CD4-positive, alpha-beta T cell treated with Interleukin-6 at 100 ng/mL for 8 hours (primary cell): ENCODE results near the gene ZFPM1.

Experiments
- DNase-seq: peaks from one replicate; pipeline ENCODE4 v3.0.0-alpha.2; 2020; ENCODE audit warnings: mixed read lengths, low spot score

Gene ZFPM1

DNA sequence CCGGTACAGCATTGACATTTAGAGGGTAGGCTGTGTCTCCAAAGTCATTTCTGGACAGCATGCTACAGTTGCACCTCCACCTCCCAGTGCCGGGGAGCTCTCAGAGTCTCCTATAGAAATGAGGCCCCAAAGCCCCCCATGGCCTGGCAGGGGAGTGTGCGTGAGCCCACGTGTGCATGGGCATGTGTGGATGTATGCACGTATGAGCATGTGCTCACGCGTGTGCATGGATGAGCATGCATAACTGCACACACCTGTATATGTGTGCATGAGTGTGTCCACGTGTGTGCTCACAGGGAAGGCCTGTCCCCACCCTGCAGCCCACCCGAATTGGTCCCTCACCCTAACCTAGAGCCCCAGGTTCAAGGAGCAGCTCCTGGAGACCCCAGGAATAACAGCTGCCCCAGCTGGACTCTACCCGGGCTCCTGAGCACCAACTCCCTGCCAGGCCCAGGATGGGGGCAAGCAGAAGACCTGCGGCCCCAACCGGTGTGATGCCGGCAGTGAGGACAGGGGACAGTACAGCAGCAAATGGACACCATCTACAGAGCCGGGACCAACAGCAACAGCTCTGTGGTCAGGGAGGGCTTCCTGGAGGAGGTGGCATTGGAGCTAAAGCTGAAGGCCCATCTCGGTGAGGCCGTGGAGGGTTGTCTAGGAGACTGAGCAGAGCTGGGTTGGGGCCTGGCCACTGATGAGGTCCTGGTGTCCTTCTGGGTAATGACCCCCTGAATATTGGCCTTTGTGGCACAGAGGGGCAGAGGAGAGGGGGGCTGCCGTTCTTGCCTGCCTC is 35.2 kb upstream of the ZFPM1 start:
- DNase-seq, result no peak

GRCh38 chr16:88418869-88419268 is 34.2 kb upstream of the ZFPM1 start:
- no peak for DNase-seq

DNA sequence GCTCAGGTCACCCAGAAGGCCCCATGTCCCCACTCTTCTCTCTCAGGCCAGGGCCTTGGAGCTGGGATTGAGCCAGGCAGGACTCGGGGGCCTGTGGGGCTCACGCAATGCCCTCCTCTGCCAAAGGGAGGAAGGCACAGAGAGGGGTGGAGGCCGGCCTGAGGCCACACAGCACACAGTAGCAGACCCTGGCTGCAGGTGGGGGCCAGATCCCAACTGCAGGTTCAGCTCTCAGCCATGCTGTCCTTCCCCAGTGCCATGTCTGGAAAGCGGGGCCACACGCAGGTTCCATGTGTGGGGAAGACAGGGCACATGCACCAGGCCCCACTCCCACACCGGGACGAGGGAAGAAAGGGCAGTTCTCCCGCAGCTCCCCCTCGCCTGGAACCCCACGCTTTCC is 33.3 kb upstream of the ZFPM1 start:
- DNase-seq, result no peak

DNA sequence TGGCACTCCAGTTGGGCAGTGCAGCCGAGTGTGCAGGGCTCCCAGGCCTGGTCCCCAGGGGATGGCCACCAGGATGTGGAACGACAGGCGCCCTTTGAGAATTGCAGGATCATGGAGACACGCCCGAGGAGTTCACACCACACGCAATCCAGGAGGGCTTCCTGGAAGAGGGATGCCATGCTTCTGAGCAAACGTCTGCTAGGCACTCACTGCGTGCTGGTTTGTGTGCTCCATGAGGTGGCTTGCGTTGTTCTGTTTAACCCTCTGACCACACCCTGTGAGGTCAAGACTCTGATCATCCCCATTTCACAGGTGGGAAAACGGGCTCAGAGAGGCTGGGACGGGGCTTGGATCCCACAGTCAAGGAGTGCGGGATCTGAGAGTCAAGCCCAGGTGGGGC is 32.6 kb upstream of the ZFPM1 start:
- no peak for DNase-seq

- DNase-seq, result no peak
These were observed 31.8 kb upstream of the ZFPM1 start for GRCh38 chr16:88421301-88421700.

DNA sequence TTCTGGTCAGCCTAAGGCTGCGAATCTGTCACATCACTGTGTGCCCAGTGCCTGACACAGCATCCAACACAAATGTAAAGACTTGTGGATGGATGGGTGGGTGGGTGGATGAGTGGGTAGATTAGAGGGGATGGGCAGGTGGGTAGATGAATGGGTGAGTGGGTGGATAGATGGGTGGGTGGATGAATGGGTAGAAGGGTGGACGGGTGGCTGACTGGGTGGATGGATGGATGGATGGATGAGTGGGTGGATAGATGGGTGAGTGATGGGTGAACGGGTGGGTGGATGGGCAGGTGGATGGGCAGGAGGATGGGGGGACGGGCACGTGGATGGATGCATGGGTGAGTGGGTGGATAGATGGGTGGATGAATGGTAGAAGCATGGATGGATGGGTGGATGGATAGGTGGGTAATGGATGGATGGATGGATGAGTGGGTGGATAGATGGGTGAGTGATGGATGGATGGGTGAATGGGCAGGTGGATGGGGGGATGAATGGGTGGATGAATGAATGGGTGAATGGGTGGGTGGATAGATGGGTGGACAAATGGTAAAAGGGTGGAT is 31.1 kb upstream of the ZFPM1 start:
- no peak for DNase-seq

- no peak for DNase-seq
These were observed 30.2 kb upstream of the ZFPM1 start for GRCh38 chr16:88422733-88423447.

- no peak for DNase-seq
These were observed 29.6 kb upstream of the ZFPM1 start for GRCh38 chr16:88423448-88423850.

DNA sequence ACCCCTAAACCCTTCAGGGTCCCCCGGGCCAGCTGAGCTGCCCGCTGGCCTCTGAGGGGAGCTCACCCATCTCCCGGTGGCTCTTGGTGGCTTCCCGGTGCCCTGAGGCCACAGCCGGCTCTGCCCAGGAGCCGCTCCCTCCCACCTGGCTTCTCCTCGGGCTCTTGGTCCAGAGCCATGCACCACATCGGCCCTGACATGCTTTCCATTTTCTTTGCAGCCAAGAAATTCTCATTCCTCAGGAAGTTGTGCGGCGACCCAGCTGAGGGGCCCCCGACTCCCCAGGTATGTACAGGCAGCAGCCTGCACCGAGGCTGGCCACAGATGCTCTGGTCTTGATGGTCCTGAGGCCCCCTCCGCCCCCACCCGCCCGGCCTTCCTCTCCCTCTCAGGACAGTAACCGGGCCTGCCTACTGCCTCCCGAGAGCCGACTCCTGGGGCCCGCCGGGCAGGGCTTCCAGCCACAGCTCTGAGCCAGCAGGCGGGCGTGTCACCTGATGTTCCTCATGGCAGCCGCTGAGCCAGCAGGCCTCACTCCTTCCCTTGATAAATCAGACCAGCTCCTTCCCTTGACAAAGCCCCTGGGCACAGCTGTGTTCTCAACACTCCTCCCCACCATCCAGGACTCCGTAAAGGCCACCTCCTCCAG is 28.4 kb upstream of the ZFPM1 start:
- DNase-seq, result no peak

DNA sequence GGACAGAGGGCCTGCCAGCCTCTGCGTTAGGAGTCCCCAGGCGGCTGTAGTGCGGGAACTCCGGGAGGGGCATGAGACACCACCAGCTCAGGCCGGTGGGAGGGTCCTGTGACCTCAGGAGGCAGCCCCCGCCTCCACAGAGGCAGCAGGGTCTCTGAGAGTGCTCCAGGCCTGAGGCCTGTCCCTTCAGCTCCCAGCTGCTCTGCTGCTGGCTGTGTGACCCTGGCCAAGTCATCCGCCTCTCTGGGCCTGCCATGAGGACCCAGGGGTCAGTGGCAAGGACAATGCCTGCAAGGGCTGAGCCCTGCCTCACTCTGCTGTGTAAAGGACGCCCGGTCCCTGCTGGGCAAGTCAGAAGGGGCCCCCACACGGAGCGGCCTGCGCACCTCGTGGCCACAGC is 27.1 kb upstream of the ZFPM1 start:
- no peak for DNase-seq

DNA sequence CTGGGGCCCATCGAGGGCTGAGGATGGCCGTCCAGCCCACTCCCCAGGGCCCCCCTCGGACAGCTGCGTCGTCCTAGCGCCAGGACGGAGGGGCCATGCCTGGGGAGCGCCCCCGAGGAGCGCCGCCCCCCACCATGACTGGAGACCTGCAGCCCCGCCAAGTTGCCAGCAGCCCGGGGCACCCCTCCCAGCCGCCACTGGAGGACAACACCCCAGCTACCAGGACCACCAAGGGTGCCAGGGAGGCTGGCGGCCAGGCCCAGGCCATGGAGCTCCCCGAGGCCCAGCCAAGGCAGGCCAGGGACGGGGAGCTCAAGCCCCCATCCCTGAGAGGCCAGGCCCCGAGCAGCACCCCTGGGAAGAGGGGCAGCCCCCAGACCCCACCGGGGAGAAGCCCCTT is 25.7 kb upstream of the ZFPM1 start:
- DNase-seq, result no peak

DNA sequence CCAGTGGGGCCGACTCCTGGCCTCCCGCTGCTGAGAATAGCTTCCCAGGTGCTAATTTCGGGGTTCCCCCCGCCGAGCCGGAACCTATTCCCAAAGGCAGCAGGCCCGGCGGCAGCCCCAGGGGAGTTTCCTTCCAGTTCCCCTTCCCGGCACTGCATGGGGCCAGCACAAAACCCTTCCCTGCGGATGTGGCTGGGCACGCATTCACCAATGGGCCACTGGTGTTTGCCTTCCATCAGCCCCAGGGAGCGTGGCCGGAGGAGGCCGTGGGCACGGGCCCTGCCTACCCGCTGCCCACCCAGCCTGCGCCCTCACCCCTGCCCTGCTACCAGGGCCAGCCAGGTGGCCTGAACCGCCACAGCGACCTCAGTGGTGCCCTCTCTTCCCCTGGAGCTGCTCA is 24.9 kb upstream of the ZFPM1 start:
- DNase-seq, result no peak

DNA sequence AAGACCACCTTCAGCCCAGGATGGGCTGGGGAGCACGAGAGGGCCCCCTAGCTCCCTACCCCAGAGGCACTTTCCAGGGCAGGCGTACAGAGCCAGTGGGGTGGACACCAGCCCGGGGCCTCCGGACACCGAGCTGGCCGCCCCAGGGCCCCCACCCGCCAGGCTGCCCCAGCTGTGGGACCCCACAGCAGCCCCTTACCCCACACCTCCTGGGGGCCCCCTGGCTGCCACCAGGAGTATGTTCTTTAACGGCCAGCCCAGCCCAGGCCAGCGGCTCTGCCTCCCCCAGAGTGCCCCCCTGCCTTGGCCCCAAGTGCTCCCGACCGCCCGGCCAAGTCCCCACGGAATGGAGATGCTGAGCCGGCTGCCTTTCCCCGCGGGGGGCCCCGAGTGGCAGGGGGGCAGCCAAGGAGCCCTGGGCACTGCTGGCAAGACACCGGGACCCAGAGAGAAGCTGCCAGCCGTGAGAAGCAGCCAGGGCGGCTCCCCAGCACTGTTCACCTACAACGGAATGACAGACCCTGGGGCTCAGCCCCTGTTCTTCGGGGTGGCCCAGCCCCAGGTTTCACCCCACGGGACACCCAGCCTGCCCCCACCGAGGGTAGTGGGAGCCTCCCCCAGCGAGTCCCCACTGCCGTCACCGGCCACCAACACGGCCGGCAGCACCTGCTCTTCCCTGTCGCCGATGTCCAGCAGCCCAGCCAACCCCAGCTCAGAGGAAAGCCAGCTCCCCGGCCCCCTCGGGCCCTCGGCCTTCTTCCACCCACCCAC is 24.3 kb upstream of the ZFPM1 start:
- DNase-seq, result no peak

- DNase-seq, result no peak
These were observed 23.5 kb upstream of the ZFPM1 start for GRCh38 chr16:88429387-88430184.

GRCh38 chr16:88430185-88430523 is 22.9 kb upstream of the ZFPM1 start:
- DNase-seq, result no peak

- DNase-seq, result peak; percentile 30
These were observed 22.3 kb upstream of the ZFPM1 start for GRCh38 chr16:88430524-88431446.

DNA sequence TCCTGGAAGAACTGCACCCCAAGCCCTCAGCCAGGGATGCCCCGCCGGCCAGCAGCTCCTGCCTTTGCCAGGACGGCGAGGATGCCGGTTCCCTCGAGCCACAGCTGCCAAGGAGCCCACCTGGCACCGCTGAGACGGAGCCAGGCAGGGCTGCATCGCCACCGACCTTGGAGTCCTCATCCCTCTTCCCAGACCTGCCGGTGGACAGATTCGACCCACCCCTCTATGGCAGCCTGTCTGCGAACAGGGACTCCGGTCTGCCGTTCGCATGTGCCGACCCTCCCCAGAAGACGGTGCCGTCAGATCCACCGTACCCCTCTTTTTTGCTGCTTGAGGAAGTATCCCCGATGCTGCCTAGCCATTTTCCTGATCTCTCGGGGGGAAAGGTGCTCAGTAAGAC is 21.4 kb upstream of the ZFPM1 start:
- no peak for DNase-seq

DNA sequence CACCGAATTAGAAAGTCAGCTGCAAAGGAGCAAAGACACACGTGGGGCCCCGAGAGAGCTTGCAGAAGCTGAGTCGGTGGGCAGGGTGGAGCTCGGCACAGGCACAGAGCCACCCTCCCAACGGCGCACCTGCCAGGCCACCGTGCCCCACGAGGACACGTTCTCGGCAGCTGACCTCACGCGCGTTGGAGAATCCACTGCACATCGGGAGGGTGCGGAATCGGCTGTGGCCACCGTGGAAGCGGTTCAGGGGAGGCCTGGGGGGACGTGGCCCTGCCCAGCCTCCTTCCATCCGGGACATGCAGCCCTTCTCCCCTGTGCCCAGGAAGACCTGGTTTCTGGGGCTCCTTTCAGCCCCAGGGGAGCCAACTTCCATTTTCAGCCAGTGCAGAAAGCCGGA is 20.9 kb upstream of the ZFPM1 start:
- DNase-seq, result no peak

DNA sequence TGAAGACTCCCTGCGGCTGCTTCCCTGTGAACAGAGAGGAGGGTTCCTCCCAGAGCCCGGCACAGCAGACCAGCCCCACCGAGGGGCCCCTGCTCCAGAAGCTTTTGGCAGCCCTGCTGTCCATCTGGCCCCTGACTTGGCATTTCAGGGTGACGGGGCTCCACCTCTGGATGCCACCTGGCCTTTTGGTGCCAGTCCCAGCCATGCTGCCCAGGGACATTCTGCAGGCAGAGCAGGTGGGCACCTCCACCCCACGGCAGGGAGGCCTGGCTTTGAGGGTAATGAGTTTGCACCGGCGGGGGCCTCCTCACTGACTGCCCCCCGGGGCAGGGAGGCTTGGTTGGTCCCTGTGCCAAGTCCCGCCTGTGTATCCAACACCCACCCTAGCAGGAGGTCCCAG is 20.3 kb upstream of the ZFPM1 start:
- no peak for DNase-seq

- DNase-seq, result no peak
These were observed 19.3 kb upstream of the ZFPM1 start for GRCh38 chr16:88433632-88434352.
